Measurements from ENCODE around the gene CRYZL1. TPM values are rescaled to one million over a fixed set of nuclear protein-coding genes. Genes with fewer than 3 reads are reported as not detected.

The CRYZL1 gene
- total and polyA plus RNA-seq, 2 of the 8 experiments (the other 6 are each of a cell fraction or from before 2014, with no cell fraction given) = 15.6 to 15.8 TPM

DNA sequence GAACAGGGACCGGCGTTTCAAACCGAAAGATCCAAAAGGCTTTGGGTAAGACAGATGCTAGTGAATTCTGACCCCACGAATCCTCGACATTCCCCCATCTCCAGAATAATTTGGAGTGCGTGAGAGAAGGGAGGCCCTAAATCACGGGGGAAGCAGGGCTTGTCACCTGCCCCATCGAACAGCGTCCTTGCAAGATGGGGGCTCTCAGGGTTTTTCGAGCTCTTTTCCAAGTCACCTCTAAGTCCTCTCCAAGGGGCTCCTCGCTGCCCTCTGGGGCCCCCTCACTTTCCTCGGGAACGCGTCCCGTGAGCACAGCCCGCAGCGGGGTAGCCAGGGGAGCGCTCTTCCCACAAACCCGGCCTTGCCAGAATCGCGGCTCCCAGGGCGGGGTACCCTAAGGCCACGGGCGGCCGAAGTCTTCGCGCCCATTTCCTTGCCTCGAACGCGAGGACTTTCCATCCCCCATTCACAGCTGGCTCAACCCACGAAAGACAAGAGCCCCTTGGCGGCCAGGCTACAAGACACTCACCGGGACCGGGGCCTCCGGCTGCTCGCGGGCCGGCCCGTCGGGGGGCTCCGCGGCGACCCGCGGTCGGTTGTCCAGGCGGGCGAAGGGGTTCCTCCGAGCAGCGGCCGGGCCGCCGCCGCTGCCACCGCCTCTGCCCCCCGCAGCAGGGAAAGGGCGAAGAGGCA lies 53.6 kb downstream of the CRYZL1 start:
- peak overlapping the region; percentile 71 to 95 (median 78) for H3K9ac ChIP-seq (replicated peaks in 1 of 4; ENCODE audit: extremely low read depth in 1 of 4, low read depth in 3 of 4, low read length in 3 of 4)
- no peak overlapping the region for H3K14ac ChIP-seq (ENCODE audit: insufficient read length)
- no peaks in the 10 kb centered on the region for H3K9me3 ChIP-seq (ENCODE audit: insufficient read depth in 2 of 2, low read depth in 1 of 2, low read length in 1 of 2)
- H3K23ac ChIP-seq (ENCODE audit: insufficient read length) = no peak overlapping the region
- H3K36me3 ChIP-seq (ENCODE audit: control insufficient read depth in 2 of 4, insufficient read depth in 4 of 4, low read length in 3 of 4) = peaks cover 0 to 22% (median 1%) of the 10 kb centered on the region in 4 experiments; a peak in 3 of 8 replicates
- H3K18ac ChIP-seq (ENCODE audit: extremely low read depth, low read length) = peak overlapping the region; percentile 48
- no peak overlapping the region for H2BK5ac ChIP-seq (ENCODE audit: low read depth, low read length)
- peaks cover 0 to 2% (median under 1%) of the 10 kb centered on the region in 4 experiments; a peak in 2 of 7 replicates for H3K4me1 ChIP-seq (replicated peaks in 1 of 4; ENCODE audit: control insufficient read depth in 3 of 4, insufficient read depth in 4 of 4, low read length in 3 of 4)
- peak overlapping the region; percentile 66 to 90 (median 88) for H3K4me3 ChIP-seq (ENCODE audit: extremely low read depth in 1 of 4, insufficient read depth in 2 of 4, low read depth in 3 of 4, low read length in 4 of 4)
- H4K91ac ChIP-seq (replicated peaks; ENCODE audit: insufficient read length, low read length) = no peak overlapping the region
- no peaks in the 10 kb centered on the region for H3K79me1 ChIP-seq (ENCODE audit: low read depth, low read length)
- H2AFZ ChIP-seq (ENCODE audit: low read length) = peak overlapping the region; percentile 11; the same call in 1 of the 2 replicates
- no peaks in the 10 kb centered on the region for H3K27me3 ChIP-seq (replicated peaks in 1 of 4; ENCODE audit: control insufficient read depth in 3 of 4, extremely low read depth in 1 of 4, insufficient read depth in 3 of 4, low read length in 3 of 4)
- no peaks in the 10 kb centered on the region for H4K20me1 ChIP-seq (replicated peaks in 1 of 2; ENCODE audit: control insufficient read depth in 1 of 2, insufficient read depth in 2 of 2, low read length in 2 of 2)
- H3K56ac ChIP-seq (replicated peaks; ENCODE audit: insufficient read length, low read depth, low read length) = peak overlapping the region; percentile 37
- peaks cover 0 to 23% of the 10 kb centered on the region in 2 experiments; a peak in 2 of 4 replicates for H3K79me2 ChIP-seq (ENCODE audit: control insufficient read depth in 1 of 2, insufficient read depth in 2 of 2, low read length in 2 of 2)
- no peak overlapping the region for H2BK20ac ChIP-seq (ENCODE audit: low read length)
- peaks cover 10% of the 10 kb centered on the region; the same call in 1 of the 2 replicates for H3K23me2 ChIP-seq (ENCODE audit: low read depth, low read length)
- no peak overlapping the region for H4K5ac ChIP-seq (ENCODE audit: insufficient read length, low read depth, low read length)
- no peak overlapping the region for H2BK15ac ChIP-seq (ENCODE audit: low read length)
- H2BK120ac ChIP-seq (replicated peaks; ENCODE audit: low read depth, low read length) = no peak overlapping the region
- peak overlapping the region; percentile 81 to 83 for H3K4me2 ChIP-seq (ENCODE audit: insufficient read depth in 1 of 2, low read depth in 2 of 2, low read length in 2 of 2)
- POLR2A ChIA-PET (ENCODE audit: partially characterized antibody) = interaction anchor here (0.8 to 2.8 kb wide), 13 partner anchors 9 to 97 kb away, joined by 3 to 12 read pairs (median 4); partner anchors contain the start of genes DNAJC28, GART and SON
- CTCF ChIA-PET (ENCODE audit: partially characterized antibody) = interaction anchor here (2.0 kb wide), 1 partner anchor 16 kb away, joined by 11 read pairs; no protein-coding TSS in a partner anchor
- 2% methylated on average over 44 of the region's 57 CpGs; no CpG with 5 or more reads in 1 of the 2 experiments for WGBS, 2 experiments (ENCODE audit: extremely low coverage in 1 of 2, insufficient coverage in 1 of 2, insufficient read length in 1 of 2, insufficient replicate concordance in 2 of 2, low coverage in 1 of 2, low lambda C conversion rate in 2 of 2, missing lambda C conversion rate in 1 of 2)
- H4K8ac ChIP-seq (ENCODE audit: extremely low read depth, insufficient read depth, low read length) = peak overlapping the region; percentile 93
- no peak overlapping the region for H2AK5ac ChIP-seq (ENCODE audit: low read depth, low read length)
- FAIRE-seq (no peak), DNase-seq (ENCODE audit: low read depth in 1 of 2, low spot score in 2 of 2) (no peak)
- H3K27ac ChIP-seq (ENCODE audit: low read depth, low read length) = peak overlapping the region; percentile 72; the same call in 1 of the 2 replicates
- no peak overlapping the region for H3K4ac ChIP-seq (replicated peaks; ENCODE audit: insufficient read length, low read depth, low read length)
- no peak overlapping the region for H2BK12ac ChIP-seq (ENCODE audit: low read depth, low read length)
- TF ChIP-seq SIRT6 (IDR thresholded peaks at IDR 0.05; ENCODE audit: low read length) (no peak), CBX8 (IDR thresholded peaks at IDR 0.05; ENCODE audit: borderline replicate concordance, low read depth, low read length) (no peak), BACH1 (IDR thresholded peaks at IDR 0.05; ENCODE audit: low read length) (0 out of 2 replicates have a peak, but pooled peaks have one; percentile 14), RXRA (IDR thresholded peaks at IDR 0.05; ENCODE audit: insufficient read depth, low read depth, low read length) (no peak), KDM1A (IDR thresholded peaks at IDR 0.05; ENCODE audit: borderline replicate concordance, low read length) (no peak), BCL11A (IDR thresholded peaks at IDR 0.05; ENCODE audit: low read depth in 2 of 2, low read length in 2 of 2) (no peak), JUN (IDR thresholded peaks at IDR 0.05; ENCODE audit: low read depth, low read length) (no peak), EGR1 (IDR thresholded peaks at IDR 0.05; ENCODE audit: borderline replicate concordance, low read depth, low read length) (no peak), ASH2L (IDR thresholded peaks at IDR 0.05; ENCODE audit: low read length) (peak; percentile 34), SP2 (IDR thresholded peaks at IDR 0.05; ENCODE audit: low read length) (no peak), HDAC2 (IDR thresholded peaks at IDR 0.05; ENCODE audit: borderline replicate concordance in 1 of 2, low read depth in 2 of 2, low read length in 2 of 2) (0 out of 4 replicates have a peak, but pooled peaks of 1 of the 2 experiments have one; percentile 58), RBBP5 (IDR thresholded peaks at IDR 0.05; ENCODE audit: borderline replicate concordance, low read depth, low read length) (no peak; the same call in 1 of the 2 replicates)

Data from H1 (cell line).